OCI-LY1 (cell line): Measurements from ENCODE around the gene OASL.

Experiments used
- H2AFZ ChIP-seq: fragments of 200-600 bp; sonication (generic), shearing (Covaris generic); 2 replicates; pipeline ENCODE4 v1.6.0; 2014; ENCODE audit warnings: antibody characterized with exemption, mild to moderate bottlenecking, low read length
- H3F3A ChIP-seq: fragments of 200-600 bp; sonication (generic), shearing (Covaris generic); 2 replicates; pipeline ENCODE4 v1.6.0; 2014; ENCODE audit warnings: mild to moderate bottlenecking, antibody characterized with exemption, low read length, moderate library complexity; ENCODE audit not compliant: insufficient read depth
- H3K27ac ChIP-seq: fragments of 200-600 bp; sonication (generic); 2 replicates; pipeline ENCODE4 v1.5.1; 2014; ENCODE audit warnings: low read length, mixed run types, mild to moderate bottlenecking, low read depth; ENCODE audit not compliant: poor library complexity, severe bottlenecking
- H3K27me3 ChIP-seq: fragments of 200-600 bp; sonication (generic); 2 replicates; pipeline ENCODE4 v1.6.0; 2014; ENCODE audit warnings: antibody characterized with exemption, mild to moderate bottlenecking, low read length, moderate library complexity; ENCODE audit not compliant: insufficient read depth
- H3K36me3 ChIP-seq: fragments of 200-600 bp; sonication (generic); 2 replicates; pipeline ENCODE4 v1.6.1; 2014; ENCODE audit warnings: mild to moderate bottlenecking, antibody characterized with exemption, low read length, moderate library complexity, mixed read lengths; ENCODE audit not compliant: insufficient read depth
- H3K4me1 ChIP-seq: fragments of 200-600 bp; sonication (generic); 2 replicates; pipeline ENCODE4 v1.5.1; 2014; ENCODE audit warnings: mild to moderate bottlenecking, low read length, moderate library complexity; ENCODE audit not compliant: insufficient read depth, severe bottlenecking
- H3K4me2 ChIP-seq: fragments of 200-600 bp; sonication (generic), shearing (Covaris generic); 2 replicates; pipeline ENCODE4 v1.6.1; 2014; ENCODE audit warnings: low read length
- H3K4me3 ChIP-seq: fragments of 200-600 bp; sonication (generic); 2 replicates; pipeline ENCODE4 v1.5.1; 2014; ENCODE audit warnings: low read length, low read depth, mild to moderate bottlenecking, mixed read lengths; ENCODE audit not compliant: poor library complexity, severe bottlenecking
- H3K79me2 ChIP-seq: fragments of 200-600 bp; shearing (Covaris generic); 2 replicates; pipeline ENCODE4 v1.6.1; 2016; ENCODE audit warnings: mixed run types, low read length, mixed read lengths; ENCODE audit not compliant: insufficient read depth
- H3K9ac ChIP-seq: fragments of 200-600 bp; sonication (generic), shearing (Covaris generic); 2 replicates; pipeline ENCODE4 v1.6.1; 2014; ENCODE audit warnings: mild to moderate bottlenecking, low read length, mixed read lengths
- H3K9me2 ChIP-seq: fragments of 200-600 bp; sonication (generic), shearing (Covaris generic); 2 replicates; pipeline ENCODE4 v1.6.1; 2014; ENCODE audit warnings: low read depth, mild to moderate bottlenecking, low read length, mixed read lengths
- H3K9me3 ChIP-seq: fragments of 200-600 bp; shearing (Covaris generic); 2 replicates; pipeline ENCODE4 v1.6.1; 2014; ENCODE audit warnings: low read length, mixed read lengths
- H4K20me1 ChIP-seq: fragments of 200-600 bp; sonication (generic), shearing (Covaris generic); 2 replicates; pipeline ENCODE4 v1.6.0; 2016; ENCODE audit warnings: mild to moderate bottlenecking, low read length; ENCODE audit not compliant: insufficient read depth
- EZH2 ChIP-seq: fragments of 200-600 bp; sonication (generic), shearing (Covaris generic); IDR thresholded peaks from 2 replicates; pipeline ENCODE4 v1.8.0; 2017; ENCODE audit warnings: borderline replicate concordance, mixed run types, mild to moderate bottlenecking, antibody characterized with exemption, low read length, moderate library complexity, mixed read lengths
- TF ChIP-seq, protein P1 (sequence below): fragments of 200-600 bp; sonication (generic), shearing (Covaris generic); IDR thresholded peaks from 2 replicates; pipeline ENCODE4 v1.5.1; 2017; ENCODE audit warnings: mild to moderate bottlenecking, antibody characterized with exemption, low read length, moderate library complexity, mixed read lengths

OASL gene

DNA sequence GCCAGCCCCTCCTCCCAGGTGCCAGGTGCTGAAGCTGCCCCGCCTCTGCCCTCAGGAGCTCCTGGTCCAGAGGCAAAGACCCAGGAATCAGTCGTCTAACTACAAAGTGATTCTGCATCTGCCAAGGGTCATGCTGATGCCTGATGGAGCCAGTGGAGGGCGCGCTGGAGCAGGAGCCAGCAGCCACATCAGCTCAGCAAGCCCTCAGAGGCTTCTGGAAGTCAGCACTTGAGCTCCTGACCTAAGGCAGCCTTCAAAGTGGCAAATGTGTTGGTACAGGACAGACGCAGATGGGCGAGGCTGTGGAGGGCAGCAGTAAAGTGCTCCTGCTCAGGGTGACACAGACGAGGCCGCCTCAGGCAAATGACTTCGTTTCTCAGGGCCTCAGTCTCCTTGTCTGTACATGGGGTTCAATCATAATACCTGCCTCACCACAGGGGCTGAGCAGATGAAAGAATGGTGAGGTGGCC, 33.7 kb downstream of the OASL start:
- Histone ChIP-seq H3K36me3 (peaks cover 49% of the 10 kb centered on the region), H2AFZ (no peak overlapping the region), H3K4me2 (no peak overlapping the region)

DNA sequence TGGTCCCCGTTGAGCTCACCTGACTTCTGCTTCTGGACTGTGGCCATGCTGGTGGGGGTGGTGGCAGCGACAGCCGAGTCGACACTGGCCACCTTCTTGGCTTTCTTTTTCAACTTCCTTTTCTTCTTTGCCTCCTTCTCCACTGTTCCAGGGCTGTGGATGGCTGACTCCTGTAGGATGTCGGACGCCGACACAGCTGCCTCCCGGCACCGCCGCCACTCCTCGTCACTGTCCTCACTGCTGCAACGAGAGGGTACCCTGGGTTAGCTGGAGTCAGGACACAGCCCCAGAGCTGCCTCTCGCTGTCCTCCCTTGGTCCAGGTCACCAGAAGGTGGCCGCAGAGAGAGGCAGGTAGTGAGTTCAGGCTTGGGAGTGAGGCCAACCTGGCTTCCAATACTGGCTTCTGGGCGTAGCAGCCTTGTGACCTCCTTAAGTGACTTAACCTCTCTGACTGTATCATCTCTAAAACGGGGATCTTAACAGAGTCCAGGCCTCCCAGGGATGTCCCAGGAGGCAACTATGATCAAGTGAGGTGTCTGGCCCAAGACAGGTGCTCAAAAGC, 34.7 kb downstream of the OASL start:
- Histone ChIP-seq H3K27ac (no peak overlapping the region), H3F3A (no peaks in the 10 kb centered on the region), H3K9ac (no peak overlapping the region), H3K79me2 (no peaks in the 10 kb centered on the region), H3K36me3 (peaks cover 39% of the 10 kb centered on the region; the same call in 1 of the 2 replicates), H3K4me3 (no peak overlapping the region), H3K9me3 (no peaks in the 10 kb centered on the region), H3K9me2 (no peaks in the 10 kb centered on the region), H3K4me1 (no peaks in the 10 kb centered on the region), H3K27me3 (no peaks in the 10 kb centered on the region), H2AFZ (no peak overlapping the region), H4K20me1 (no peaks in the 10 kb centered on the region), H3K4me2 (no peak overlapping the region)
- TF ChIP-seq EZH2: no peak
- TF ChIP-seq, protein P1, sequence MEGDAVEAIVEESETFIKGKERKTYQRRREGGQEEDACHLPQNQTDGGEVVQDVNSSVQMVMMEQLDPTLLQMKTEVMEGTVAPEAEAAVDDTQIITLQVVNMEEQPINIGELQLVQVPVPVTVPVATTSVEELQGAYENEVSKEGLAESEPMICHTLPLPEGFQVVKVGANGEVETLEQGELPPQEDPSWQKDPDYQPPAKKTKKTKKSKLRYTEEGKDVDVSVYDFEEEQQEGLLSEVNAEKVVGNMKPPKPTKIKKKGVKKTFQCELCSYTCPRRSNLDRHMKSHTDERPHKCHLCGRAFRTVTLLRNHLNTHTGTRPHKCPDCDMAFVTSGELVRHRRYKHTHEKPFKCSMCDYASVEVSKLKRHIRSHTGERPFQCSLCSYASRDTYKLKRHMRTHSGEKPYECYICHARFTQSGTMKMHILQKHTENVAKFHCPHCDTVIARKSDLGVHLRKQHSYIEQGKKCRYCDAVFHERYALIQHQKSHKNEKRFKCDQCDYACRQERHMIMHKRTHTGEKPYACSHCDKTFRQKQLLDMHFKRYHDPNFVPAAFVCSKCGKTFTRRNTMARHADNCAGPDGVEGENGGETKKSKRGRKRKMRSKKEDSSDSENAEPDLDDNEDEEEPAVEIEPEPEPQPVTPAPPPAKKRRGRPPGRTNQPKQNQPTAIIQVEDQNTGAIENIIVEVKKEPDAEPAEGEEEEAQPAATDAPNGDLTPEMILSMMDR: no peak

More for the DNA sequence above, 33.7 kb downstream of the OASL start:
- H3K79me2 ChIP-seq: no peaks in the 10 kb centered on the region
- H3K27ac ChIP-seq: no peak overlapping the region
- no peaks in the 10 kb centered on the region for H4K20me1 ChIP-seq
- no peaks in the 10 kb centered on the region for H3K9me3 ChIP-seq
- no peaks in the 10 kb centered on the region for H3F3A ChIP-seq
- H3K27me3 ChIP-seq: no peaks in the 10 kb centered on the region
- H3K4me1 ChIP-seq: no peaks in the 10 kb centered on the region
- H3K9me2 ChIP-seq: no peaks in the 10 kb centered on the region
- no peak overlapping the region for H3K4me3 ChIP-seq
- TF ChIP-seq, protein P1: peak; percentile 74
- no peak for TF ChIP-seq EZH2
- H3K9ac ChIP-seq: no peak overlapping the region

DNA sequence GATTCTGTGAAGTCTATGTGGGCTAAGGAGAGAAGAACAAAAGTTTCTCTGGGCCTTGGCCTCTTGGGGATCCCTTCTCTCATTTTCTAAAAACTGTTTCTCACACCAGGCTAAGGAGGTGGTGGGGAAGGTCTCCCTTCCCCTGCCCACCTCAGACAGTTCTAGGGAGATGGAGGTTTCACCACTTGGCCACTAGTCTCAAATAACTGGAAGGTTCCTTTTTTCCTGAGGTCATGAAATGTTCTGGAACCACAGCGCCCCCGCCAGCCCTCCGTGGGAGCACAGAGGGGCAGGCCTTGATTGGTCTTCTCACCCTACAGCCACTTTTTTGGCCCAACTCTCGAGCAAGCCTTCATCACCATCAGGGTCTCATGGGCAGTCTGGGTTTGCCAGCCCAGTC, 35.4 kb downstream of the OASL start:
- H4K20me1 ChIP-seq: no peaks in the 10 kb centered on the region
- TF ChIP-seq, protein P1: peak; percentile 26
- no peak for TF ChIP-seq EZH2
- H2AFZ ChIP-seq: no peak overlapping the region
- H3F3A ChIP-seq: no peaks in the 10 kb centered on the region
- H3K9me2 ChIP-seq: no peaks in the 10 kb centered on the region
- no peaks in the 10 kb centered on the region for H3K79me2 ChIP-seq
- no peaks in the 10 kb centered on the region for H3K4me1 ChIP-seq
- H3K27ac ChIP-seq: no peak overlapping the region
- no peaks in the 10 kb centered on the region for H3K9me3 ChIP-seq
- H3K4me3 ChIP-seq: no peak overlapping the region
- peaks cover 32% of the 10 kb centered on the region; the same call in 1 of the 2 replicates for H3K36me3 ChIP-seq
- no peaks in the 10 kb centered on the region for H3K27me3 ChIP-seq
- no peak overlapping the region for H3K4me2 ChIP-seq
- no peak overlapping the region for H3K9ac ChIP-seq
